Testis (tissue), 2 donors: ENCODE data around the gene RIOX2.

Experiments used
- POLR2A ChIP-seq: fragments of 450-650 bp; IDR thresholded peaks from one replicate; pipeline ENCODE4 v1.6.1; 2017; ENCODE audit warnings: antibody characterized with exemption, mild to moderate bottlenecking, moderate library complexity
- TF ChIP-seq, protein P1 (sequence below), 3 experiments: fragments of 450-650 bp in 2 of 3; fragments of 200-600 bp in 1 of 3; sonication (generic) in 1 of 3; IDR thresholded peaks; one replicate each; pipeline ENCODE4 v1.5.1; 2016 to 2019; ENCODE audit warnings: antibody characterized with exemption in 3 of 3, mild to moderate bottlenecking in 2 of 3, moderate library complexity in 1 of 3

DNA sequence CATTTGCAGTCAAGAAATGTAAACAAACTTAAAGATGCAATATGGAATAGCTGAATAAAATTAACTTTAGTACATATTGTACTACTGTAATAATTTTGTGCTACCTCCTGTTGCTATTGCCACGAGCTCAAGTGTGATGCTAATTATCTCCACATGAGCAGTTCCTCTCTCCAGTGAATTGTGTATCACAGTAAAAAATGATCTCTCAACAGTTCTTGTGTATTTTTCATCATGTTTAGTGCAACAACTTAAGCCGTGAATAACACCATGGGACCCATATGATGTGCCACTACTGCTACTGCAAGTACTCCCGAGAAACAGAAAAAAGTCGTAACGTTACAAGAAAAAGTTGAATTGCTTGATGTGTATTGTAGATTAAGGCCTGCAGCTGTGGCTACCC lies 12.4 kb downstream of the RIOX2 start:
- TF ChIP-seq, protein P1, sequence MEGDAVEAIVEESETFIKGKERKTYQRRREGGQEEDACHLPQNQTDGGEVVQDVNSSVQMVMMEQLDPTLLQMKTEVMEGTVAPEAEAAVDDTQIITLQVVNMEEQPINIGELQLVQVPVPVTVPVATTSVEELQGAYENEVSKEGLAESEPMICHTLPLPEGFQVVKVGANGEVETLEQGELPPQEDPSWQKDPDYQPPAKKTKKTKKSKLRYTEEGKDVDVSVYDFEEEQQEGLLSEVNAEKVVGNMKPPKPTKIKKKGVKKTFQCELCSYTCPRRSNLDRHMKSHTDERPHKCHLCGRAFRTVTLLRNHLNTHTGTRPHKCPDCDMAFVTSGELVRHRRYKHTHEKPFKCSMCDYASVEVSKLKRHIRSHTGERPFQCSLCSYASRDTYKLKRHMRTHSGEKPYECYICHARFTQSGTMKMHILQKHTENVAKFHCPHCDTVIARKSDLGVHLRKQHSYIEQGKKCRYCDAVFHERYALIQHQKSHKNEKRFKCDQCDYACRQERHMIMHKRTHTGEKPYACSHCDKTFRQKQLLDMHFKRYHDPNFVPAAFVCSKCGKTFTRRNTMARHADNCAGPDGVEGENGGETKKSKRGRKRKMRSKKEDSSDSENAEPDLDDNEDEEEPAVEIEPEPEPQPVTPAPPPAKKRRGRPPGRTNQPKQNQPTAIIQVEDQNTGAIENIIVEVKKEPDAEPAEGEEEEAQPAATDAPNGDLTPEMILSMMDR (IDR thresholded peaks at IDR 0.05) = no peak
- no peak for TF ChIP-seq POLR2A
